Gastrocnemius medialis (tissue), 4 donors: ENCODE measurements around the gene MARCHF9.

Experiments used
- CTCF ChIP-seq, 5 experiments: fragments of 450-650 bp in 3 of 5; fragments of 200-600 bp in 2 of 5; sonication (generic) in 2 of 5; IDR thresholded peaks in 4 of 5; conservative IDR thresholded peaks in 1 of 5; 1 replicate in 4 of 5; 2 replicates in 1 of 5; pipeline ENCODE4 v1.5.1; 2016 to 2019; ENCODE audit warnings: antibody characterized with exemption in 5 of 5, mild to moderate bottlenecking in 3 of 5, moderate library complexity in 3 of 5
- POLR2A ChIP-seq, 2 donors: fragments of 450-650 bp; IDR thresholded peaks; one replicate each; pipeline ENCODE4 v1.6.1; 2017; ENCODE audit warnings: antibody characterized with exemption in 2 of 2, mild to moderate bottlenecking in 2 of 2, moderate library complexity in 2 of 2

GRCh38 chr12:57764662-57765002 lies 9.7 kb downstream of the MARCHF9 start:
- no peak for TF ChIP-seq CTCF (IDR thresholded peaks at IDR 0.05 in 4 of 5, conservative IDR thresholded peaks at IDR 0.05 in 1 of 5)
- TF ChIP-seq POLR2A (IDR thresholded peaks at IDR 0.05), result no peak
